ENCODE data around the gene ACTR8.

- TF ChIP-seq CTCF (optimal IDR thresholded peaks at IDR 0.05 in 1 of 3, IDR thresholded peaks at IDR 0.05 in 1 of 3, conservative IDR thresholded peaks at IDR 0.05 in 1 of 3; ENCODE audit: extremely low read depth in 1 of 3, insufficient read depth in 2 of 3, low read length in 3 of 3), result no peak
- TF ChIP-seq EZH2 (IDR thresholded peaks at IDR 0.05; ENCODE audit: low read length), result no peak
Measured at GRCh38 chr3:53880396-53881345, 1.3 kb downstream of the ACTR8 start.

All from keratinocyte (primary cell).